CD1c-positive myeloid dendritic cell (primary cell): ENCODE measurements around the gene TGFBR1.
"Not testable (repeated sequence)": the region's sequence is repeated elsewhere in the genome, so short reads cannot be mapped to it uniquely, and the experiment has no call there.

ENCODE experiments used
- DNase-seq: peaks from one replicate; pipeline ENCODE4 v3.0.0-alpha.2; 2016; ENCODE audit errors: extremely low spot score

The TGFBR1 gene

DNA sequence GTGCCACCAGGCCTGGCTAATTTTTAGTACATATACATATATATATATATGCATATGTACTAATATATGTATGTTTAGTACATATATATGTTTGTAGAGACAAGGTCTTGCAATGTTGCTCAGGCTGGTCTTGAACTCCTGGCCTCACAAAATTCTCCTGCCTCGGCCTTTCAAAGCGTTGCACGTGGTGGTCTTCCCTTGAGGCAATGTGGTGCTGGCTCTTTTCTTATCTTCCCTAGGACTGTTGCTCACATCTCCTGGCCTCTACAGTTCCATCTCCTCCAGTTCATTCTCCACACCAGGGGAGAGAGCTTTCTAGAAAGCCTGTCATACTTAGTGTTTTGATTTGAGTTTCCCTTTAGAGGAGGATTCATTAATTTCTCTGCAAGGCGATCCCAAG lies 28.9 kb upstream of the TGFBR1 start:
- no peak for DNase-seq

DNA sequence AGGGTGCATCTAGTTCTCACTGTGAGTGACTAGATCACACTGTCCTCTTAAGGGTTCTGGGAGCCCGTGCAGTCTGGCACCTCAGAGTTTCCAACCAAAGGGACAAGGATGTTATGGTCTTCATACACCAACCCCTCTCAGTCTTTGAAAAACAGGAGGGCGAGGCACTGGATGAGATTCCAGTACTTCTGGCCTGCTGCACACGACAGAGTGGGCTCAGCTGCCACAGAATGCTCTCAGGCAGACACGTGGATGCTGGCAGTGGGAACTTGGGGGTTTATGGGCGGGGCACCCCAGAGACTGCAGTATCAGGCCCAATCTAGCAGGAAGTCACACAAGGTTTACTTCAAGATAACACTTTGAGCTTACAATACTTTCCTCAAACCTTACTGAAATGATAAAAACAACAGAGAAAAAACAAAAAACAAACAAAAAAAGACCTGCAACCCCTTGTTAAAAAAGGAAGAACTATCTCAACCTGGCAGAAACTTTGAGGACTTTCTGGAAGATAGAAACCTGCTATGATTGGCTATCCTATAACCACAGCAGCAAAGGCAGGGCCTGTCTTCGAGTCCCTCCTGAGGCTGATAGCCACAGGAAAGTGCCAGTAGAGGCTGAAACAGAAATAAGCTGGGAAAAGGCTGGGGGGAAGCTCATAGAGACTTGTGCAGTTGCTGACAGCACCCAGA lies 28.3 kb upstream of the TGFBR1 start:
- DNase-seq = peak; percentile 35

- DNase-seq = no peak
These were observed 26.2 kb upstream of the TGFBR1 start for GRCh38 chr9:99078717-99079116.

- DNase-seq = no peak
These were observed 25.4 kb upstream of the TGFBR1 start for GRCh38 chr9:99079542-99079941.

- DNase-seq = no peak
These were observed 21.9 kb upstream of the TGFBR1 start for GRCh38 chr9:99083051-99083450.

DNA sequence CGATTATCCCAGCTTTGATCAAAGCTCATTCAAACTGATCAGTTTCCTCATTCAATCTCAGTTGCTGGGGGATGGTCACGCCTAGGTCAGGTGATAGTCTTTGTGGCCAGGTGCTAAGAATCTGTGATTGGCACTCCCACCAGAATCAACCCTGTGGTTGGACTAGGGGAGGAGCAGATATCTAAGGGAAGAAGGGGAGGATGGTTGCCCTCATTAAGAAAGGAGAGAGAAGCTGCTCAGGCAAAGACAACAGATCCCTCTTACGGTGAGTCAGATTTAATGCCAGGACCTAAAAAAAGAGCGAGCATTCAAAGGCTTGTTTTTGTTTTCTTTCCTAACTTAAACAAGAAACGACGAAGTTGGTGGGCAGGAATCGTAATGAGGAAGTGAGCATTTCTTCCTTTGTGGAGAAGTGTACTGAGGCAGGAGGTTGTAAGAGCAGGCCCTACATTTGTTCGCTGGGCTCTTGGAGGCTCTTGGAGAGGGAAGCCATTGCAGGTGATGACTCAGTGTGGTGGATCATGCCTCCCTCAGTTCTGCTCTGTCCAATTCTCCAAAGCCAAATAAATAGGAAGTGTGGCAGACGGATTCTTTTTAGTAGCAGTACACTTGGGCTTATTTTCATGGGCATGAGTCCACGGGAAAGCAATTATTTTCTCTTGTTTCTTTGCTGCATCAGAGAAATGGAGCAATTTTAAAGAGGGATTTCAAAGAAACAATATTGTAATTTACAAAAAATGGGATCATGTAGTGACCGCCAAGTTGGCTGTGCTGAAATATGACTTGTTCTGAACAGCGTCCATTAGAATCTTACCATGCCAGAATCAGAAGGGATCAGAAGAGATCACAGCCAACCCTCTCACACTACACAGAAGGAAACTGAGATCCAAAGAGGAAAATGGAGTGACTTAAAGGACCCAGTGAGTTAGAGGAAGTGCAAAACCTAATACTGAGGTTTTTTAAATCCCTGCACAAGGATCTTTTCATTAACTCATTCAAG lies 18.7 kb upstream of the TGFBR1 start:
- DNase-seq = peak; percentile 92

- DNase-seq = no peak
These were observed 17.5 kb upstream of the TGFBR1 start for GRCh38 chr9:99087462-99087861.

GRCh38 chr9:99090336-99091130 lies 14.4 kb upstream of the TGFBR1 start:
- no peak for DNase-seq

DNA sequence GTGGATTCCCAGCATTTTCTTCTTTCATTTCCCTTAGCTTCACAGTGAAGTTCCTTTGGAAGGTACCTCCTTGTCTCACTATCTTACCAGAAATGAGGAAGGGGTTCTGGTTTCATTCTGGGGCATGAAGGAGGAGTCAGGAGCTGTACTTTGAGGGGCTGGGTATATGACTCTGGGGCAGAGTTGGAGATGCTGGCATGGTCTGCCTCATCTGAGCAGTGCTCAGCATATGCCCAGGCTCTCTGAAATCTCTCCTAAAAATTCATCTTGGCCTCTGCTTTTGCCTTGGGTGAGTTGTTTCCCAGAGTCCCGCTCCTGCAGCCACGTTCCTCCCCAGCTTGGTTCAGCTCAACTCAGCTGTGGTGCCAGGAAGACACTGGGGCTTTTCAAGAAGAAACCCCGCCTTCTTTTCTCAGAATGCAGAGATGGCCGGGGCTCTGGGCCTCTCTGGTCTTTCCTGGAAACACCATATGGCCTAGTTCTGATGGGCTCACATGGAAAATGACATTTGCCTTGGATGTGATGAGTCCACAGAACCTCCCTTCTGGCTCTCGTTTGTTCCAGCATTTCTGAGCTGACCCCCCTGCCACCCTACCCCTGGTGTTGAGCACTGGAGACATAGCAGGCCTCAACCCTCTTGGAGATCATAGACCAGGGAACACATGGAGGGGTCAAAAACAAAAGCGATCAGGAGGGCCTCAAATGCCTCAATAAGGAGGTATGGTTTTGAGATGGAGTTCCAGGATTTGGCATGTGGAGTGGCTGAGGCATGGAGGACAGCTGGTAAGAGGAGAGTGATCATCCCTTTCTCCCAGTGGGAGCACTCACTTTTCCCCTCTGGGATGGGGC lies 12.0 kb upstream of the TGFBR1 start:
- DNase-seq = no peak

- DNase-seq = no peak
These were observed 11.5 kb upstream of the TGFBR1 start for GRCh38 chr9:99093492-99093791.

GRCh38 chr9:99095565-99095964 lies 9.3 kb upstream of the TGFBR1 start:
- DNase-seq = no peak

GRCh38 chr9:99096409-99096808 lies 8.5 kb upstream of the TGFBR1 start:
- DNase-seq = no peak

GRCh38 chr9:99099806-99100585 lies 4.9 kb upstream of the TGFBR1 start:
- not testable (repeated sequence) for DNase-seq

- no peak for DNase-seq
These were observed 3.6 kb upstream of the TGFBR1 start for GRCh38 chr9:99101271-99101670.

DNA sequence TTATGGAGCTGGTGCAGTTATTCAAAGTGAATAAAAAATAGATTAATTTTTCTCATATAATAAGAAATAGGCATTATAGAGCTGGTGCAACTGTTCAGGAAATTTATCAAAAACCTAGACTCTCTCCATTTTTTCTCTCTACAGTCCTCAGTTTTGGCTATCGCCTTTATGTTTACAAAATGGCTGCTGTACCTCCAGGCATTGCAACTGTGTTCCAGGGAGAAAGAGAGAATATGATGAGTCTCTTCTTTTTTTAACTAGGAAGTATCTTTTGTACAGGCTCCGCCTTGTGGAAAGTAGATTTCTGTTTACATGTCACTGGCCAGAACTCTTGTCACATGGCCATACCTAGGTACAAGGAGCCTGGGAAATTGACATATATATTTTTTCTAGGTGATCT lies 3.1 kb upstream of the TGFBR1 start:
- no peak for DNase-seq

- no peak for DNase-seq
These were observed 1.6 kb upstream of the TGFBR1 start for GRCh38 chr9:99103054-99103895.

DNA sequence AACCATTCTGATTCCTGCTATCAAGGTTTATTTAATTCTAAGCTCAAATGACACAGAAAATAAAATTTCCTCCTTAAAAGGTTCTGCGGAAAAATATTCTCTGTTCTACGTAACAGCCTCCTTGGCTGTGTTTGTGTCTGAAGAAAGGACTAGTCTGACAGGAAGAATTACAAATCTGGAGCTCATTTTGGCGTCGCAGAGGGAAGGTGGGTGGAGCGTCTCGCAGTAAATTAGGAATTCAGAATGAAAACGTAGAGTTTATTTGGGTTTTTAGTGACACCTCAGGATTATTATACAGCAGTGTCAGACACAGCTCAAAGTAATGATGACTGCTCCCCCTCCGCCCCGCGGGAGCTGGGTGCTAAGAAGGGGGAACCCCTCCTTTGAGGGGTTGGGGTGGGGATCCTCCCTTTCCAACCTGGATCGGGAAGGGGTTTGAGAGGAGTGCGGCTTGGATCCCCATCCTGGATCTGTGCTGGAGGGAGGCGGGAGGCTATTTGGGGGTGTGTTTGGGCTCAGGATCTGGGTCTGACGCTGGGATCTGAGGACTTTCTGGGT lies 933 bp upstream of the TGFBR1 start:
- DNase-seq = peak; percentile 29

GRCh38 chr9:99105152-99106043 lies 485 bp downstream of the TGFBR1 start:
- peak; percentile 83 for DNase-seq
